Left lung (tissue), 10 donors: Measurements from ENCODE around the gene GHRH. TPM values are rescaled to one million over a fixed set of nuclear protein-coding genes. Genes with fewer than 3 reads are reported as not detected.

Experiments
- ATAC-seq: fragments of 200-7000 bp; cut with Tn5 transposase; one replicate; pipeline ENCODE4 v1.9.1; 2020; ENCODE audit warnings: moderate library complexity
- DNase-seq, 4 donors: peaks; one replicate each; pipeline ENCODE4 v3.0.0-alpha.2; 2013 to 2020
- H3K27ac ChIP-seq, 2 donors: fragments of 200-600 bp; sonication (generic) in 1 of 2; one replicate each; pipeline versions ENCODE4 v1.5.0 to v1.8.0; 2020 to 2021
- H3K27me3 ChIP-seq, 2 donors: fragments of 200-600 bp; sonication (generic) in 1 of 2; one replicate each; pipeline versions ENCODE4 v1.5.0 to v1.8.0; 2020 to 2021
- H3K36me3 ChIP-seq, 2 donors: fragments of 200-600 bp; sonication (generic) in 1 of 2; one replicate each; pipeline versions ENCODE4 v1.5.0 to v1.8.0; 2020 to 2021
- H3K4me1 ChIP-seq, 2 donors: fragments of 200-600 bp; one replicate each; pipeline ENCODE4 v1.8.0; 2021
- H3K4me3 ChIP-seq, 2 donors: fragments of 200-600 bp; sonication (generic) in 1 of 2; one replicate each; pipeline versions ENCODE4 v1.5.0 to v1.8.0; 2020 to 2021; ENCODE audit warnings: mild to moderate bottlenecking in 1 of 2
- H3K9me3 ChIP-seq, 2 donors: fragments of 200-600 bp; sonication (generic) in 1 of 2; one replicate each; pipeline versions ENCODE4 v1.5.0 to v1.8.0; 2020 to 2021
- CTCF ChIP-seq, 2 donors: fragments of 200-600 bp; sonication (generic) in 1 of 2; IDR thresholded peaks; one replicate each; pipeline versions ENCODE4 v1.5.0 to v1.8.0; 2021; ENCODE audit warnings: antibody characterized with exemption in 2 of 2
- intact Hi-C, 2 donors: fragments of 100-400 bp; cut with DNase I; formaldehyde crosslinking; loops; one replicate each; pipeline versions ENCODE4 v1.11.2 to v1.14.2; 2022
- polyA plus RNA-seq, 6 donors: library from polyadenylated mRNA; unstranded; fragments of 120-200 nt; gene quantifications; one replicate each; pipeline ENCODE4 v1.2.1, GENCODE V29; 2013; ENCODE audit not compliant: insufficient read length in 6 of 6
- total RNA-seq, 2 donors: library from RNA; stranded (reverse); fragmentation: NEBNext Ultra II Directional; extraction: Animal tissue kit (Norgen Biotek cat#: 25700); gene quantifications; one replicate each; pipeline ENCODE4 v1.2.1, GENCODE V29; 2021
- donor health status: DM: no; HTN: yes; CAD: no.
- donor health status: DM: no; HTN: no; CAD: no.

The GHRH gene
- total and polyA plus RNA-seq, 8 donors: not detected

DNA sequence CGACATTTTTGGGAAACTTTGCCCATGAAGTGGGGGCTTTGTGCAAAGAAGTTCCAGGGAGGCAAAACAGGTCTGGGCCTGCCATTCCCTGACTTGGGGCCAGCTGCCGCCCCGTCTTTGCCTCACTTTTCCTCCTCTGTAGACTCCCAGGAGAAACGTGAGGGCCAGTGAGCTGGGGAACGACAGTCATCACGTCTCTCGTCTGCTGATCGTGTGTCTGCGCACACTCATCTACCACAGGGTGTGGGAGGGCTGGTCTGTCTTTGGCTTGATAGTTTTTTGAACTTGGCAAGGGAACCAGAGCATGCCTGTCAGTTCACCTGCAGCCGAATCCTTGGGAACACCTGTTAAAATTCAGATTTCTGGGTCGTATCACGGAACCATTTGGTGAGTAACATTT, 8.5 kb downstream of the GHRH start:
- DNase-seq (no peak), ATAC-seq (no peak)
- Histone ChIP-seq H3K27me3 (no peaks in the 10 kb centered on the region), H3K9me3 (no peaks in the 10 kb centered on the region), H3K4me1 (no peaks in the 10 kb centered on the region), H3K36me3 (no peaks in the 10 kb centered on the region), H3K4me3 (no peak overlapping the region), H3K27ac (no peak overlapping the region)
- no peak for TF ChIP-seq CTCF (IDR thresholded peaks at IDR 0.05)
- intact Hi-C loops: no loop called here

DNA sequence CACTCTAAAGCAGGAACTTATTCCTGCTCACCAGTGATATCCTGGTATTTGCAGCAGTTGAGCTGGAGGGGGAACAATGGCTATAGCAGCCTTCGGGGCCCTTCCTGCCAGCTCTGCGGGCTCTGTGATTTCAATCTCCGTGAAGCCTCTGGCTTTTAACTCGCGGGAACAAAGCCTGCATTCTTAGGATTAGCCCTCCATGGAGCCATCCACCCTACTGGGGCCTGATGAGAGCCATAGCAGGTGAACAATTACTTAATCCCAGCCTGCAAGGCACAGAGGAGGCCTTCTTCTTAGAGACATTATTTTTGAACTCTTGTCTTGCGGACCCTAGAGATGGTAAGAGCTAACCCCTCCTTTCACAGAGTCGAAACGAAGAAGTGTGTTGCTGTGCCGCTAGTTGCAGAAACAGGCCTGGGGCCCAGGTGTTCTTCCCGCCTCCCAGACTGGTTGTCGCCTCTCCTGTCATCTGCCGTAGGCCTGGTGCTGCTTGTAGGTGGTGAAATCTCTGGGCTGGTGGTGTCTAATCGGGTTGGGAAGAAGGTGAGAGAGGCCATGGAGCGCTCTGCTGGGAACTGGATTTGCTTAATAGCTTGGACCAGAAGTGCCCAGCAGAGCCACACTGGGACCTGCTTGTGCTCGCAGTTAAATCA, 9.7 kb downstream of the GHRH start:
- Histone ChIP-seq H3K9me3 (no peaks in the 10 kb centered on the region), H3K27me3 (no peaks in the 10 kb centered on the region), H3K4me3 (no peak overlapping the region), H3K27ac (no peak overlapping the region), H3K4me1 (no peaks in the 10 kb centered on the region), H3K36me3 (no peaks in the 10 kb centered on the region)
- ATAC-seq (no peak), DNase-seq (no peak)
- intact Hi-C loops: no loop called here
- no peak for TF ChIP-seq CTCF (IDR thresholded peaks at IDR 0.05)

DNA sequence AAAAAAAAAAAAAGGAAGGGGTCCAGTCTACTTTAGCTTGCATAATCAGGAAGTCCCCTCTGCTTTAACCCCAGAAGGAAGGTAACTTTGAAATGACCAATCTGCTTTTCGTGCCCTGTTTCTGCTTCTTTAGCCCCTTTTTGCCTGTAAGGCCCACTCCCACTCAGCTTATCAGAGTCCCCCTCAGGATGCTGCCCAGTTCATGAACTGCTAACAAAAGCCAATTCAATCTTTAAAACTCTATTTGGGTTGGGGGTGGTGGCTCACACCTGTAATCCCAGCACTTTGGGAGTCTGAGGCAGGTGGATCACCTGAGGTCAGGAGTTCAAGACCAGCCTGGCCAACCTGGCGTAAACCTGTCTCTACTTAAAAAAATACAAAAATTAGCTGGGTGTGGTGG, 12.3 kb downstream of the GHRH start:
- Histone ChIP-seq H3K9me3 (no peaks in the 10 kb centered on the region), H3K4me3 (no peak overlapping the region), H3K27me3 (no peaks in the 10 kb centered on the region), H3K36me3 (peaks cover 0 to 10% of the 10 kb centered on the region in 2 donors), H3K4me1 (no peaks in the 10 kb centered on the region), H3K27ac (no peak overlapping the region)
- intact Hi-C loops: no loop called here
- DNase-seq (no peak), ATAC-seq (no peak)
- no peak for TF ChIP-seq CTCF (IDR thresholded peaks at IDR 0.05)

- TF ChIP-seq CTCF (IDR thresholded peaks at IDR 0.05): no peak
- no peaks in the 10 kb centered on the region for H3K9me3 ChIP-seq
- H3K4me3 ChIP-seq: no peak overlapping the region
- no peaks in the 10 kb centered on the region for H3K4me1 ChIP-seq
- peaks cover 0 to 28% of the 10 kb centered on the region in 2 donors for H3K36me3 ChIP-seq
- no peak overlapping the region for H3K27ac ChIP-seq
- ATAC-seq (no peak), DNase-seq (no peak)
- intact Hi-C loops: no loop called here
- no peaks in the 10 kb centered on the region for H3K27me3 ChIP-seq
Observed at GRCh38 chr20:37247547-37247946, 14.1 kb downstream of the GHRH start.

- intact Hi-C loops: no loop called here
- no peak for ATAC-seq
- TF ChIP-seq CTCF (IDR thresholded peaks at IDR 0.05): no peak
Observed at GRCh38 chr20:37246736-37247135, 14.9 kb downstream of the GHRH start.

More at GRCh38 chr20:37246736-37247135, 14.9 kb downstream of the GHRH start:
- Histone ChIP-seq H3K27ac (no peak overlapping the region), H3K4me1 (no peaks in the 10 kb centered on the region), H3K27me3 (no peaks in the 10 kb centered on the region), H3K9me3 (no peaks in the 10 kb centered on the region), H3K36me3 (peaks cover 0 to 36% of the 10 kb centered on the region in 2 donors), H3K4me3 (no peak overlapping the region)
- DNase-seq: no peak
